Activated CD8-positive, alpha-beta memory T cell treated with anti-CD3 and anti-CD28 coated beads for 48 hours (primary cell): ENCODE measurements around the gene TUBB6.

Experiments used
- DNase-seq, 3 experiments: peaks; one replicate each; pipeline ENCODE4 v3.0.0-alpha.2; 2020; ENCODE audit warnings: low read depth in 2 of 3, low spot score in 2 of 3

TUBB6 gene

DNA sequence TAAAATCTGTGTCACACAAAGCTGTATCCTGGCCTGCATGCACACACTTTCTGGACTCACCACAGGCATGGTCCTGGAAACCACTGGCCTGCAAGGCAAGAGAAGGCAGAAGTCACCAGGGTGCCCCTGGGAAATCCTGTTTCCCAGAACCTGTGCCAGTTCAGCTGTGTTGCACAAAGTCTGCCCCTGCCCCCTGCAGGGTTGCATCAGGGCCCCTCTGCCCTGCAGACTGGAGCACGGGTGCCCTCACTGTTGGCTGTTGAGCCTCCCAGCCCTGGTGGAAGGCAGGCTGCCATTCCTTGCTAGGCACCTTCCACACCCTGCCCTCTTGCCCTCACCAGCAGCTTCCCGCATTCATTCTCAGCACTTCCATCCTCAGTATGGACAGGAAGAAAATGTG lies 18.0 kb upstream of the TUBB6 start:
- DNase-seq = no peak

DNA sequence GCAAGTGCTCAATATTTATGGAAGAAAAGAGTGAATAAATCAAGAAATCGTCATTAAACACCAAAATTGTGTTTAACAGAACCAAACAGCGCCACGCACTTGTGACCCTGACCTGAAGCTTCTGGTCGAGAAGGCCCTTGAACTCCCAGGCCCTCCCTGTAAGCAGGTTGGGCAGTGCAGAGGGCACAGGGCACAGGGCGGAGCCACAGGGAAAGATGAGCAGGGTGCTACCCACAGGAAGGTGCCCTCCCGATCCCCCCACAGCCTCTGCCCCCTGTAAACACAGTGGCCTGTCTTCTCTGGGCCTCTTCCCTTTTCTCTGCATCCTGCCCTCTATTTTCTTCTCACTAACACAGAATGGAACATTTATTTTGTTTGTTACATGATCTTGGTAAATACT lies 16.9 kb upstream of the TUBB6 start:
- DNase-seq = no peak

DNA sequence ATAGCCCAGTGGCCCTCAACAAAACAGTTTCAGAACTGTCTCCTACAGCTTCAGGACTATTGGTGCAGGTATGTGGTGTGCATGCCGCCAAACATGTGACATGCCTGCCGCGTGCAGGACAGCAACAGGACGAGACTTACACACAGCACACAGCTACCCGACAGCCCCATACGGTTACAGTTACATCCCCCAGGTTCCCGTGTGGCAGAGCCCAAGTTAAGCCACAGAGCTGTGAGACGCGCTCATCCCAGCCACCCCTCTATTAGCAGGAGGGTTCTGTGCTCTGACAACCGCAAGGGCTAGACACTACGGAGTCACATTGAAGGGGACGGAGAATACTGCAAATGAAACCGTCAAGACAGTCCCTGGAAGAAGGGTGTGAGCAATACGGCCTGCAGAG lies 16.4 kb upstream of the TUBB6 start:
- no peak for DNase-seq

DNA sequence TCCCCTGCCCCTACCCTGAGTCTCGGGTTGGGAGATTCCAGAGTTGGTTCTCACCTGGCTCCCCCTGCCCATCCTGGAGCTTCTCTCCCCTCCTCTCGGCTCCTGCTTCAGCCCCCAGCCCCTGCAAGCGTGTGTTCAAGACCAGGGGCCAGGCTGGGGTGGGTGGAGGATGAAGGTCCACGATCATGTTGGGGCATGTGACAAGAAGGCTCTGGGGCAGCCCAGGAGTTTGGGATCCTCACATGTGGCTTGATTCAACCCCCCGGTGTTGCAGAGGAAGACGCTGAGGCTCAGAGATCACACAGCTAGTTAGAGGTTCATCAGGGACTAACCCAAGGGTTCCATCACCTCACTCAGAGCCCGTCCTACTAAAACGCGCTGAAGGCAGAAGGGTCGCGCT lies 14.2 kb upstream of the TUBB6 start:
- no peak for DNase-seq

DNA sequence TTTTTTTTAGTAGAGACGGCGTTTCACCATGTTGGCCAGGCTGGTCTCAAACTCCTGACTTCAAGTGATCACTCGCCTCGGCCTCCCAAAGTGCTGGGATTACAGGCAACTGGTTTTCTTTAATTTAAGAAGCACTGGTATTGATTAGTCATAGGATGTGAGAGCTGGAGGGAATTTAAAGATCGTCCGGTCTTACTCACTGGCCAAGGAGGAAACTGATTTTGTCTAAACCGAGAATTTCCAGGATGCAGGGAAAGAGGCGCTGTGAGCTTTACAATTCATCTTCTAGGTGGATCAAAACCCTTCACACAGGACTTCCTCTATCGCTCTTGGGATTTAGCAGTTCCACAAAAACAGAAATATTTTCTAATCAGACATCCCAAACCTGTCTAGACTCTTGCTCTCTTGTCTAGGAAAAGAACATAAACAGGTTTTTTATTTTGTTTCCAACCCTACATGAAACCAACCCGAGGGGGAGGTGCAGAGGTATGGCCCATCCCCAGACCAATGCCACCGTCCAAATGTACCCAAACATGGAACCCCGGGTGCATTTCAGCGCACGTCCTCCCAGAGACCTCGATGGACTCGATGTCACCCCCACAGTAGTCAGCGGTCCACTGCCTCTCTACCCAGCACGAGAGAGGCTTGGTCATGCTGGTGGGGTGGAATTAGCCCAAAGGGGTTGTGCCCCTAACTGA lies 12.5 kb upstream of the TUBB6 start:
- no peak for DNase-seq

DNA sequence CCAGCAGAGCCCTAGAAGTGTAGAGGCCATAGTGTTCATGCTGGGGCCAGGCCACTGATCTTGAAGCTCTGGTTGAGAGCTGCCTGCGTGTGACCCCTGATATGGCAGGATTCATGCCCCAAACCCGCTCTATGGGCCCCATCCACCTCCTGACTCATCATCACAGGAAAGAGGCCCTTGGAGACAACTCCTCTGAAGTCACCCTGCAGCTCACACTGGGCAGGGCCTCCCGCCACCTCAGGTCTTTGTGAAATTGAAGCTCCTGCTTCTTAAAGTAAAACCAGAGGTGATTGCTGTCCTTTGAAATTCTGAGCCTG lies 12.0 kb upstream of the TUBB6 start:
- no peak for DNase-seq

DNA sequence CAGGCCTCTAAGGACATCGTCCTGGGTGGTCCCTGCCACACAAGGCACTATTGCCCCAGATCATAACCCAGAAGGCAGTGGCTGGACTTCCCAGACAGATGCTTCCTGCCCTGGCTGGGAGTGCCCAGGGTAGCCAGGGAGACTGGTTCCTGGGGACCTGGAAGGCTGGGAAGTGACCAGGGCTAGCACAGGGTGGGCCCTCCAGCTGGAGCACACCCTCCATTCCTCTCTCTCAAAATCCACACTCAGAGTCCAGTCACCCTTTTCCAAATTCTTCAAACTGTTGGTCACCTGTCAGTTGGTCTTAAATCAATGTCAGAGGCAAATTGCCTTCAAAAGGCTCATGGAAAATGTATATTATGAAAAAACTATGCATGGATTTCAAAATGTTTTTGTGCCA lies 11.6 kb upstream of the TUBB6 start:
- DNase-seq = no peak

DNA sequence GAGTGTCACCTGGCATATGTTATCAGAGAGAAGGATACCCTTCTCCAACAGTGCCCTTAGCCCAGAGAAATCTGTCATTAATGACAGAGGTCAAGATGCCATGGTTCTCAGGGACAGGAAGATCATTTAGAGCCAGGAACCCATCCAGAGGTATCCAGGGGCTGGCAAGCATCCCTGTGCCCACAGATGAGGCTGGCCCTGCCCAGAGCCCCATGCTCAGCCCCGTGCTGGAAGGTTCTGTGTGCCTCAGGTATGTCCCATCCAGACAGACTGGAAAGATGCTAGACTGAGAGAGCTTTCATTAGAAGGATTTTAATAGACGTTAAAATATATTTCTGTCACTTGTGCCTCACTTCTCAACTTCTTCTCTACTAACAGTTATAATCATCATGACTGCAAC lies 8.2 kb upstream of the TUBB6 start:
- DNase-seq = no peak

DNA sequence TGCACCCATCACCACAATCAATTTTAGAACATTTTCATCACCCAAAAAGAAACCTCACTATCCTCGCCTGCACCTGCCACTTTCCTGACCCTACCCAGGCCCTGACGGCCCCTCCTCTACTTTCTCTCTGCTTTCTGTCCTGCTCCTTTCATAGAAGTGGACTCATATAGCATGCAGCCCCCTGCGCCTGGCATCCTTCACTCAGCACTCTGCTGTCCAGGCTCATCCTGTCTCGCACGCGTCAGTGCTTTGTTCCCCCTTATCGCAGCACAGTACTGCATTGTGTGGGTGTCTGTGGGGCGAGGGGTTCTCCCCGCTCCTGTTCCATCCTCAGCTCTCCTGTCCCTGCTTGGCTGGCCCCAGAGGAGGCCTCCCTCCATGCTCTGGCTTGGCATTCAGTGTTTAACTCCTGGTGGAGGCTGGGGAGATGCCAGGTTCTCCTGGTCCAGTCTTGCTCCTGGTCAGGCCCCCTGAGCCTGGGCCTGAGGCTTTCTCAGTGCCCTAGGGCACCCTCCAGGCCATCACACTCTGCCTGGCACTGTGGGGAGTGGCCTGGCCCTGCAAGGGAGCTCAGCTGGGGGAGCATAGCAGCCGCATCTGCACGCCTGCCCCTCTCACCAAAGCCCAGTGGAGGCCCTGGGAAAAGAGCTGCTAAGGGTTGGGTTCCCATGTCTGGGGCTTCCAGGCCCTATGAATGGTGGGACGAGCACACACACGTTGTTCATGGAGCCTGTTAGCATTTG lies 6.6 kb upstream of the TUBB6 start:
- DNase-seq = no peak

DNA sequence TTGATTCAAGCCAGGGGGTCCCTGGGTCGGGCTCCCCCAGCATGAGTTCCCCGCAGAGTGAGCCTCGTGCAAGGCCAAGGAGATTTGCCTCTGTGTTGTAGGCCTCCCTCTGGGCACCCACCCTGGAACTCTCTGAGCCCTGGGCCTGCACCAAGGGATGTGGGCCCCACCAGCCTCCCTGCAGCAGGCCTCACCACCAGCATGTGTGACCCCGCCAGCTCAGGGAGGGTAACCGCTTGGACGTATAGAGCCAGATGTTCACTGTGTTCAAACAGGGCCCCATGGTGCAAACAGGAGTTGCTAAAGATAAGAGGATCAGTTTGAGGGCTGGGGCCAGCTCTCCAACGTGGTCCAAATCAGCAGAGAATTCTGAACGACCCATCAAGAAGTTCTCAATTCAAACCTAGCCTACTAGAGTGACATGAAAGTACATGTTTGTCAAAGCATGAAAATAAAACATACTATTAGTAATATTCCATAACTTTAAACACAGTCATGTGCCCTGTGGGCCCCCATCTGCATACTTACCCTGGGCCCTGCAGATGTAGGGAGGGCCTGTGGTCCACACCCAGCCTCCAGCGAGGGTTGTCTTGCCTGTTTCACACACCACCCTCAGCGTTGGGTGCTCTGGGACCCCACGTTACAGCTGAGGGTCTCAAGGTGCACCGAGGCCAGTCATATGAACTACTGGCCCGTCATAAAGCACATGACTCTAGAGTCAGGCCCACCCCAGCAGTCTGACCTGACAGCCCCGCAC lies 5.5 kb upstream of the TUBB6 start:
- DNase-seq = no peak

DNA sequence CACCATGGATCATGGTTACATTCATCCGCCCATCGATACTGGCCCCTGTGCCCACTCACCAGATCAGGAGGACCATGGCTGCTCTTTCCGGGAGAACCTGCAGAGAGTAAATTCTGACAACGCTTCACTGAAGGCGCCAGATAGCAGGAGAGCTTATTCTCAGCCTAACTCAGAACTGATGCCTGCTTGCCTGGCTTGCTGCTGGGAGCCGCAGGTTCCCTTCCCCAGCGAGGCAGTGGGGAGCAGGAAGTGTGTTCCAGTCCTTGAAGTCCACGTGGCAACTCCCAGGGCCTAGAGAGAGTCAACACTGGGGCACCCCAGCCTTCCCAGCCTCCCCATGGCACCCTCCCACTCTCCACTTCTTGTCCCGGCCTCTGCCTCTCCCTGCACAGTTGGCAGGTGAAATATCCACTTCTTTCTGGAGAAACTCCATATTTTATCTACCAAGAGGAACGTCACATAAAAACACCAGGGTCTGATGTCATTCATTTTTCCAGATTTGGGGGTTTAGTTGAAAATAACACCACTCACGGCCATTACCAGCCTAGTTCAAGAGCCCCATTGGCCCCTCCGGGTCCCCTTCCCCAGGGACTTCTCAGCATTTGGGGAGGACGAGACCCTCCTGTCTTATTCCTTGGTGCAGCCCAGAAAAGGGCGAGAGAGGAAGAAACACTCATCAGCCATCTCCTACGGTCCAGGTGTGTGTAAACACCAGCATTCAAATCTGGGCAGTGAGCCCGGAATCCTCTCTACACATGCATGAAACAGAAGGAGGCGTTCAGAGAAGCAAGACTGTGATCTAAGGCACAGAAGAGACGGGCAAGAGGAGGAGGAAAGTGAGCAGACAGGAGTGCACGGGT lies 3.5 kb upstream of the TUBB6 start:
- no peak for DNase-seq

DNA sequence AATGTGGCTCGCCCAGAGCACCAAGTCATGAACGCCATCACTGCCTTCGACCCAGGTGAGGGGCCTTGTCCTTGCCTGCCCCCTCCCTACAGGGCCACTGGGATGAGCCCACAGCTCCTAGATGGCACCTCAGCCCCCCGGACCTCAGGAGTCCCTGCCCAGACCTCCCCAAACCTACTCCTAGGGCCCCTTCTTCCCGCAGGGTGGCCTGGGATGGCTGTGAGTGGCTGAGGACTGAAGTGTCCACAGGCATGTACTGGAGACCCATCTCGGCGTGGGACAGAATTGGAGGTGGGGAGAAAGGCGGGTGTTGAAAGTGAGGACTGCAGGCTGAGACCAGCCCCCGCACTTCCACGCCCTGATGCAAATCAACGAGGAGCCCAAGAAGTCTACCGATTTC lies 2.8 kb upstream of the TUBB6 start:
- no peak for DNase-seq

DNA sequence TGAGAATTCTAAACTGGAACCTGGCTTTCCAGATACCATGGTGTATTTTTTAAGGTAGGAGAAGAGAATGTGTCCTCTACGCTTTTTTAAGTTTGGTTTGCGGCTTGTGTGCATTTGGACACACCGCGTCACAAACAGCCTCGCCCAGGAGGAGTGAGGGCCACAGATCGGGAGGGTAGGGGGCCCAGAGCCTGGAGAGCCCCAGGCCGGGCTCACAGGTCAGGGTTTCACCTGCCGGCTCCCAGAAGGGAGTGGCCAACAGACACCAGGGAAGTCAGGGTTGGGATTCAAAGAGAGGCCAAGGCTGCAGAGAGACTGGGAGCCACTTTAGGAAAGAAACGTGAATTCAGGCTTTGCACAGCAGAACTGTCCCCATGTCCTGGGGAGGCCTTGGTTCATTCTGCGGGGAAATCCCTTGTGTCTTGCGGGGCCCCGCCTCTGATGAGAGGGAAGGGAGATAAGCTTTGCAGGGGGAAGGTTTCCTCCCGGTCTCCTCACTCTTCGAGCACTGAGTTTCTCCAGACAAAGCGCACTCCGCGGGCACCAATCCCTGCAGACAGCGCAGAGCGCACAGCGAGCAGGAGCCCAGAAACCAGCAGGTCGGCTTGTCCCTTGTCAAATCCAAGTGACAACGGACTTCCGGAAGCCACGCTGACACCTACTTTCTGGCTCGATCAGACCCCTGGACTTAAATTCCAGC lies 2.0 kb upstream of the TUBB6 start:
- DNase-seq = no peak

DNA sequence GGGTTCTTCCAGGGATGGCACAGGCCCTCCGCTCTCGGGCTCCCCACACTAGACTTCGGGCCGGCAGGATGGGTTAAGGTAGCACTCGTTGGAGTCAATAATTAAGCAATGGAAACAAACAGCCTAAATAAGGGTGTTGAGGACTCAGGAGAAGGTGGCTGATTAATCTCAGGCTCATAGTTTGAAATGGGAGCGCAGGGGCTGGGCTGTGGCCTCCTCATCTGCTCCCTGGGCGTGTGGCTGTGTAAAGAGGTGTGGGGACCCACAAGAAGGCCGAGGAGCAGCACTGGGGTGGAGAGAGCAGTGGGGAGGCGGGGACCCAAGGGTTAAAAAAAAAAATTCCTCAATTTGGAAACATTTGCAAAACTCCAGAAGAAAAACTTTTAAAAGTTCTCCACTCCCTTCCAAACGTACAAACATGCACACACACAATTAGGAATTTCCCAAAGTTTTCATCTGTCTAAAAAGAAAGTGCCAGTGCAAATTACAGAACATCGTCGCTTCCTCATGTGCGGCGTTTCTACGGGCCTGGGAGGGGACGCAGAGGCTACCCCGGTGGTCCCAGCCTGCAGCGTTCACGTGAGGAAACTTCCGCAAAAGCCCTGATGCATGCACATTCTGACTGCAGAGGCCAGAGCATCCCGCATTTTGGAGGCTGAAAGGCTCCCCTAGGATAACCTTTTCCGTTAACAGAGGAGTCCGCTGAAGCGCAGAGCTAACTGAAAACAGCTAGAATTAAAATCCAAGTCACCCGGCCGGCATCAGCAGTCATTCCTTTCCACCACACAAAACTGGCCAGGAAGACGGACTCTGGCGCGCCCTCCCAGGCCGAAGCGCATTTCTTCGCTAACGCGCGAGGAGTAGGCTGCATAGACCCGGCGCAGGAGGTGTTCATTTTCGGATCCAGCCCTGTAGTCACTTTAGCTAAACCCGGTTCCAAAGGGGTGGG lies 1.0 kb upstream of the TUBB6 start:
- no peak for DNase-seq

DNA sequence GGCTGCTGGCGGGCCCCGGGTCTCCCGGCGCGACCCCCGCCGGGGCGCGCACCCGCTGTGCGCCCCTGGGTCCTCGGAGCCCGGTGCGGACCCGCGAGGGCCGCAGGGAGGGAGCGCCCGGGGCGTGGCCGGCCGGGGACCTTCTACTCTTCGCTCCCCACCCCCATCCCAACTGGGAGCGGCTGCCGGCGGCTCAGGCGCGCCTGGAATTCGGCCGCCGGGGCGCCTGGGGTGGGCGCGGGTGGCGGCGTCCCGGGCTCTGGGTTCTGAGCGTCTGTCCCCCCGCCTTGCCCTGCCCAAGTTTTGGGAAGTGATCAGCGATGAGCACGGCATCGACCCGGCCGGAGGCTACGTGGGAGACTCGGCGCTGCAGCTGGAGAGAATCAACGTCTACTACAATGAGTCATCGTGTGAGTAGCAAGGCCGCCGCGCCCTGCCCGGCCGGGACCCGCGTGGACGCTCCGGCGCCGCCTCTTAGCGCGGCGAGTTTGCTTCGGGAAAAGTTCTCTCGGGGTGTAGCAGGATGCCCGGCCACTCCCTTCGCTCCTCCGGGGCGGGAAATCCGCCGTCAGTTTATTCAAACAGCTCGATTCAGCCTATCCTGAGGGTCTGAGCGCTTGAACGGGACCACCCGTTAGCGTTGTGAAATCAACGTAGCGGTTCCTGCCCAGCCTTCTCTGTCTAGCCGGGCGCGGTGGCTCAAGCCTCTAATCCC lies 502 bp downstream of the TUBB6 start:
- no peak for DNase-seq

DNA sequence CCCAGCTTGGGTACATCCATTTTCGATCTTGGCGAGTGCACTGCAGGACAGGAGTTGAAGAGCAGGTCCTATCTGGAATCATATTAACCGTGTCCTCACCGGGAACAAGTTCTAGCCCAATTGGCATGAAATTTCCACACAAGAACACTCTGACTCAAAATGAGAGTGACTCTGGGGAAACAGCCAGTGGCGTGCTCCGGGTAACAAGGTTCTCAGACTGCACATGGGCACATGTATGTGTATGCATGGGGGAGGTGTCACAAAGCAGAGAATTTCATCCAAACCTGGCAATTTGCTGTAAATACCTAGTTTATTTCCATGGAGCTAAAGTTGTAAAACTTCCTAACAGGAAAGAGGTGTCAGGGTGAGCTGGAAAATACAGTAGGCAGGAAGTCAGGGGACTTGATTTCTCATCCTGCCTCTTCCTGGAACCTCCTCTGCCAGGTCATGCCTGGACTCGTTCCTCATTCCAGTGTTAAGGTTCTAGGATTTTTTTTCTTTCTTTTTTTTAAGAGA lies 1.7 kb downstream of the TUBB6 start:
- no peak for DNase-seq

DNA sequence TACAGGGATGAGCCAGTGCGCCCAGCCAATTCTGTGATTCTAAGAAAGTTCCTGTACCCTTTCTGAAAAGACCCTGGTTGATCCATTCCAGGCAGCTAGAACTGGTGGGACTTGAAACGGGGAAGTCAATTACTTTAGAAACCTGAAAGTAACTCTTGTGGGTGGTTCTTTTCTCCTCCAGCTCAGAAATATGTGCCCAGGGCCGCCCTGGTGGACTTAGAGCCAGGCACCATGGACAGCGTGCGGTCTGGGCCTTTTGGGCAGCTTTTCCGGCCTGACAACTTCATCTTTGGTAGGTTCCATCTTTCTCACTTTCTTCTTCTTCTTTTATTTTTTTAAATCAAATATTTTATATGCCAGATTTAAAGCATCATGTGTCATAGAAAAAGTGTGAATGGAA lies 2.7 kb downstream of the TUBB6 start:
- DNase-seq = no peak

DNA sequence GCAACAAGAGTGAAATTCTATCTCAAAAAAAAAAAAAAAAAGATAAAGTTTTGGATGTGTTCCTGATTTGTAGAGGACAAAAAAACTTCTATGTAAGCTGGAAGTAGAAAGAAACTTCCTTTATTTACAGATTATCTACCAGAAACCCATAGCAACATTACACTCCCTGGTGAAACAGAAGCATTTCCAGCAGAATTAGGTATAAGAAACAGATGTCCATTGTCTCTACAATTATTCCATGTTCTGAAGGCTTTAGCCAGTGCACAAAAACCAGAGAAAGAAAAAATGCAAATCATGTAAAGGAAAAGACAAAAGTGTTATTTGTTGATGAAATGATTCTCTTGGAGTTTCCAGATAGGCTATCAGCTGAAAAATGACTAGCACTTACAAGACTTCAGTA lies 4.9 kb downstream of the TUBB6 start:
- DNase-seq = no peak
